MCF 10A (cell line): ENCODE measurements around the gene PPM1J. TPM values are rescaled to one million over a fixed set of nuclear protein-coding genes. Genes with fewer than 3 reads are reported as not detected.

Source experiments
- Bru-seq: library from RNA; stranded (reverse); fragments of 400-500 nt; gene quantifications from one replicate; lab custom pipeline; 2021; lab: Mats Ljungman, UMichigan
- BruChase-seq, 2 experiments: library from RNA; stranded (reverse); fragments of 400-500 nt; gene quantifications; one replicate each; lab custom pipeline; 2021; lab: Mats Ljungman, UMichigan
- BruUV-seq: library from RNA; stranded (reverse); fragments of 400-500 nt; replicated peaks from 2 replicates; lab custom pipeline; 2021; lab: Mats Ljungman, UMichigan
- CTCF ChIA-PET: fragments of 300-600 bp; sonication (Branson Sonifier 250); formaldehyde crosslinking; extraction: SDS; loops from one replicate; lab custom pipeline; 2021; ENCODE audit warnings: antibody characterized with exemption, inconsistent platforms; lab: Yijun Ruan, JAX
- POLR2A ChIA-PET: fragments of 300-600, 350-650 bp; sonication (Branson Sonifier 250); formaldehyde crosslinking; extraction: SDS; loops from one replicate; lab custom pipeline; 2020; ENCODE audit warnings: antibody characterized with exemption, inconsistent platforms; lab: Yijun Ruan, JAX
- DNase-seq: peaks from one replicate; pipeline ENCODE4 v3.0.0-alpha.2; 2018; ENCODE audit not compliant: unreplicated experiment
- H3K27ac Mint-ChIP-seq: one replicate; pipeline ENCODE4 v1.8.0; 2022; ENCODE audit warnings: mild to moderate bottlenecking, low read depth, mixed read lengths; ENCODE audit not compliant: unreplicated experiment
- H3K27me3 Mint-ChIP-seq: one replicate; pipeline ENCODE4 v1.8.0; 2022; ENCODE audit warnings: mixed read lengths; ENCODE audit not compliant: insufficient read depth, unreplicated experiment
- H3K36me3 Mint-ChIP-seq: one replicate; pipeline ENCODE4 v1.8.0; 2022; ENCODE audit warnings: mild to moderate bottlenecking, moderate library complexity, mixed read lengths; ENCODE audit not compliant: insufficient read depth, unreplicated experiment
- H3K4me1 Mint-ChIP-seq: one replicate; pipeline ENCODE4 v1.8.0; 2022; ENCODE audit warnings: mixed read lengths; ENCODE audit not compliant: insufficient read depth, unreplicated experiment
- H3K4me3 Mint-ChIP-seq: one replicate; pipeline ENCODE4 v1.8.0; 2022; ENCODE audit warnings: mild to moderate bottlenecking, moderate library complexity, mixed read lengths; ENCODE audit not compliant: unreplicated experiment
- H3K9me3 Mint-ChIP-seq: one replicate; pipeline ENCODE4 v1.8.0; 2022; ENCODE audit warnings: mixed read lengths; ENCODE audit not compliant: unreplicated experiment
- intact Hi-C: fragments of 100-400 bp; cut with micrococcal nuclease; formaldehyde crosslinking; loops from 2 replicates; pipeline ENCODE4 v1.14.1; 2022
- long read RNA-seq: library from polyadenylated mRNA; stranded (forward); transcript quantifications from one replicate; pipeline ENCODE4 v2.0.0, GENCODE V29; 2022
- total RNA-seq: library from RNA; stranded (reverse); gene quantifications from 2 replicates; pipeline ENCODE4 v1.2.3, GENCODE V29; 2022
- TF ChIP-seq, protein P1 (sequence below): fragments of 200-600 bp; IDR thresholded peaks from one replicate; pipeline ENCODE4 v1.8.0; 2022; ENCODE audit warnings: antibody characterized with exemption, mild to moderate bottlenecking; ENCODE audit not compliant: unreplicated experiment

PPM1J gene, protein sequence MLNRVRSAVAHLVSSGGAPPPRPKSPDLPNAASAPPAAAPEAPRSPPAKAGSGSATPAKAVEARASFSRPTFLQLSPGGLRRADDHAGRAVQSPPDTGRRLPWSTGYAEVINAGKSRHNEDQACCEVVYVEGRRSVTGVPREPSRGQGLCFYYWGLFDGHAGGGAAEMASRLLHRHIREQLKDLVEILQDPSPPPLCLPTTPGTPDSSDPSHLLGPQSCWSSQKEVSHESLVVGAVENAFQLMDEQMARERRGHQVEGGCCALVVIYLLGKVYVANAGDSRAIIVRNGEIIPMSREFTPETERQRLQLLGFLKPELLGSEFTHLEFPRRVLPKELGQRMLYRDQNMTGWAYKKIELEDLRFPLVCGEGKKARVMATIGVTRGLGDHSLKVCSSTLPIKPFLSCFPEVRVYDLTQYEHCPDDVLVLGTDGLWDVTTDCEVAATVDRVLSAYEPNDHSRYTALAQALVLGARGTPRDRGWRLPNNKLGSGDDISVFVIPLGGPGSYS
- total RNA-seq (0.88 and 1.5 TPM in 2 replicates), Bru-seq, nascent RNA (percentile 9 among the genes with signal in this experiment), BruChase-seq, experiment 1, labeled RNA remaining after a 6-hour chase (percentile 30 among the genes with signal in this experiment), BruChase-seq, experiment 2, labeled RNA remaining after a 2-hour chase (percentile 24 among the genes with signal in this experiment)
- long read RNA-seq, partial matches to known transcripts = 0 of 3 reads
- long read RNA-seq, other reads (novel, unspliced or antisense) = 0 of 3 reads

DNA sequence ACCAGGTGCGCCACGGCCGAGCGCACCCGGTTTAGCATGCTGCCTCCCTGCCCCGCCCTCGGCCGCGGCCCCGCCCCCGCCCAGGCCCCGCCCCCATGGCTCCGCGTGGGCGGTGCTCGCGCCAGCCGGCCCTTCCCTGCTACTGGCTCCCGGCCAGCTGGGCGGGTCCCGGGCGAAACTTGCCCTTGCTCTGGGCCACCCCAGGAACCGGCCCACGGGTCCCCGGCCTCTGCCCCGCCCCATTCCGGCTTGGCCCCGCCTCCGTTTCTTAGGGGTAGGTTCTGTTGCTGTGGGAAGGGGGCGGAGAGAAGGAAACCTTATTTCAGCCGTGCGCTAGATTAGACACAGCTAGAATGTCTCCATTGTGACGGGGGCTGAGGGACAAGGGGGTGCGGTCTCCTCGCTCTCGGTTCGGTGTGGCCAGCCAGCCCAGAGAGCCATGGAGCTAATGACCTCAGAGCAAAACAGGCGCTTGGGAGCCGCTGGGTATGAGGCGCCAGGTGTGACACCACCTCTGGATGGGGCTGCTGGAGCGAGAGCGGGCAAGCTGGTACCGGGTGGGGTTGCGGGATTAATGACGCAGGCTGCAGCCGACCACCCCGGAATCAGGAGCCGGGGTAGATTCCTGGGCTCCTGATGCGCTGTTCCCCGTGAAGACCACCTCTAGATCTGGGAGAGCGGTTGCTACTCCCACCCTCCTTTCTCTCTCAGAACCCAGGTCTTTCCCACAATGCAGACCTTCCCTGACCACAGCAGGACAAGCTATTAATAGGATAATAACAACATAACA is at the start of gene PPM1J:
Gene PPM1J (minus strand): TSS at position 69 of the 790 bp plus-strand sequence. CDS start 31 bp downstream, at position 38.
- H3K27ac Mint-ChIP-seq = no peak within 1 kb of the TSS
- intact Hi-C loops = loop anchor here (1.0 to 5.0 kb wide), 4 partner anchors 89 to 357 kb away; partner anchors contain the start of gene LRIG2
- DNase-seq = peak; percentile 96
- H3K4me3 Mint-ChIP-seq = peak within 1 kb of the TSS; percentile 75
- H3K9me3 Mint-ChIP-seq = no peaks in the 10 kb centered on the region
- CTCF ChIA-PET = interaction anchor here (0.6 to 15.1 kb wide), 84 partner anchors 8 to 1153 kb away, joined by 3 to 838 read pairs (median 4); partner anchors contain the start of genes LRIG2 and MOV10
- BruUV-seq = no TSS peak
- POLR2A ChIA-PET = interaction anchor here (0.6 to 3.8 kb wide), 30 partner anchors 10 to 508 kb away, joined by 3 to 32 read pairs (median 6); partner anchors contain the start of genes CAPZA1, CTTNBP2NL, LRIG2 and MOV10
- peaks cover 5% of the 10 kb centered on the region for H3K4me1 Mint-ChIP-seq
- TF ChIP-seq, protein P1, sequence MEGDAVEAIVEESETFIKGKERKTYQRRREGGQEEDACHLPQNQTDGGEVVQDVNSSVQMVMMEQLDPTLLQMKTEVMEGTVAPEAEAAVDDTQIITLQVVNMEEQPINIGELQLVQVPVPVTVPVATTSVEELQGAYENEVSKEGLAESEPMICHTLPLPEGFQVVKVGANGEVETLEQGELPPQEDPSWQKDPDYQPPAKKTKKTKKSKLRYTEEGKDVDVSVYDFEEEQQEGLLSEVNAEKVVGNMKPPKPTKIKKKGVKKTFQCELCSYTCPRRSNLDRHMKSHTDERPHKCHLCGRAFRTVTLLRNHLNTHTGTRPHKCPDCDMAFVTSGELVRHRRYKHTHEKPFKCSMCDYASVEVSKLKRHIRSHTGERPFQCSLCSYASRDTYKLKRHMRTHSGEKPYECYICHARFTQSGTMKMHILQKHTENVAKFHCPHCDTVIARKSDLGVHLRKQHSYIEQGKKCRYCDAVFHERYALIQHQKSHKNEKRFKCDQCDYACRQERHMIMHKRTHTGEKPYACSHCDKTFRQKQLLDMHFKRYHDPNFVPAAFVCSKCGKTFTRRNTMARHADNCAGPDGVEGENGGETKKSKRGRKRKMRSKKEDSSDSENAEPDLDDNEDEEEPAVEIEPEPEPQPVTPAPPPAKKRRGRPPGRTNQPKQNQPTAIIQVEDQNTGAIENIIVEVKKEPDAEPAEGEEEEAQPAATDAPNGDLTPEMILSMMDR = no peak
- no peaks in the 10 kb centered on the region for H3K27me3 Mint-ChIP-seq
- H3K36me3 Mint-ChIP-seq = no peaks in the 10 kb centered on the region

DNA sequence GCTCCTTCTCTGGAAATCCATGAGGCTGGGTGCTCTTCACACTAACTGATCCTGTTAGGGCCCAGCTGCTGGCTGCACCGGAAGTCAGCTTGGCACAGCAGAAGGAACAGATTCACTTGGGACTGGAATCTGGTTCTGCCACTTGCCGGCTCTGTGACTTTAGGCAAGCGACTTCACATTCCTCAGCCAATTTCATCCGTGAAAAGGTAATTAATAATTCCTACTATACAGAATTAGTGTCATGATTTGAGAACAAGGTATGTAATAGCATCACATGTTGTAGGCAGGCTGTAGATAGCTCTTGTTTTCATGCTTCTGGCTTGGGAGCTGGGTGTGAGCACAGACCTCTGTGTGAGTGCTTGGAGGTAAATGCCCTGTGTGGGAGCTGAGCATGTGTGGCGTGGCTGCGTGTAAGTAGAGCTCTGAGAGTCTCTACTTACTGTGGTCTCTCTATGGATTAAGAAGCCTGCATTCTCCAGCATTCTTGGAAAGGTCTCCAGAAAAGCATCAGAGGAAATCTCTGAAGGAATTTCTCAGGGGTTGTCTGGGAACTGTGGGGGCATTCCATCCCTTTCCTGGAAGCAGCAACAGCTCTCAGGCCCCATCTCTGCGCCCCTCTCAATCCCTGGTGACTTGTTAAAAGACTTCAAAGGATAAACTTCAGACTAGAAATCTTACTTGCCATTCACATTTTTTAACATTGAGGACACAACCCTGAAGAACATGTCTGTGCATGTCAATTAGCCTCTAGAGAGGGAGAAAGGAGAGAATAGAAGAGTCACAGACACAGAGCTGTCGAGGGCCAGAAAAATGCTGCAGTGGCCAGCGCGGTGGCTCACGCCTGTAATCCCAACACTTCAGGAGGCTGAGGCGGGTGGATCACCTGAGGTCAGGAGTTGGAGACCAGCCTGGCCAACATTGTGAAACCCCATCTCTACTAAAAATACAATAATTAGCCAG is 47.7 kb upstream of the PPM1J start:
- Mint-ChIP-seq H3K27me3 (no peaks in the 10 kb centered on the region), H3K4me3 (peak overlapping the region; percentile 41), H3K4me1 (peaks cover 32% of the 10 kb centered on the region), H3K9me3 (peaks cover 7% of the 10 kb centered on the region), H3K27ac (peak overlapping the region; percentile 82), H3K36me3 (no peaks in the 10 kb centered on the region)
- TF ChIP-seq, protein P1 = no peak
- ChIA-PET CTCF (interaction anchor here (0.6 to 5.6 kb wide), 12 partner anchors 9 to 368 kb away, joined by 3 to 44 read pairs (median 4); partner anchors contain the start of gene PPM1J), POLR2A (interaction anchor here (0.5 to 2.3 kb wide), 11 partner anchors 12 to 1137 kb away, joined by 3 to 17 read pairs (median 4); partner anchors contain the start of genes LRIG2 and PPM1J)
- BruUV-seq = TSS peak; percentile 65
- peak; percentile 56 for DNase-seq
- intact Hi-C loops = no loop called here

DNA sequence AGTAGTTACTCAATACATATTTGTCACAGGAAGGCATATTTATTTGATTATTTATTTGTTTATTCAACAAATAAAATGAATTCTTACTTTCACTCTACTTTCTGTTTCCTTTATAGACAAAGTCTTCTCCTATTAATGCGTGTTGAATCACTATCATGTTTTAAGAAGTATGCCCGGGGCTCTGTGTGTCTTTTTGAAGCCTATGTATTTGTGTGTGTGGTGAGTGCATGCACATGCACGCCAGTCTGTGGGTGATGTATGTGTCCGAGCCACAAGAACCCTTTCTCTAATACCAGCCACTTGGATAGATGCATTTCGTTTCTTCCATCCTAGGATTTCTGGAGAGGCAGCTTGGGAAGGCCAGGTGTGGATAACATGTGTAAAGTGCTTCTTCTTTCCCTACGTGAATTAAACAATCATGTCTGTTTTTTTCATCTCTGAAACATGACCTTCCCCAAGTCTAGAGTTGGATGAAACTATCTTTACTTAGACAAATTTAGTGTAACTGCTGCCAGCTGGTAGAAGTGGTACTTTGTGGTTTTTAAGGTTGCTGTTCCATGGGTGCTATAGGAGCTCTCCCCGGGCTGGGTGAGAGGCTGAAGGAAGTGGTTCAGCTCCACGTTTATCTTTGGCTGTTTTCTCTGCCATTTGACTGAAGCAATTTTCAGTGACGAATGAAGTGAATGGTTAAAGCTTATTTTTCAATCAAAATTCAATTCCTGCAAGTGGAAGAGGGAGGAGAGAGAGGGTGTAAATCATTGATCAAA is 46.8 kb upstream of the PPM1J start:
- Mint-ChIP-seq H3K27me3 (no peaks in the 10 kb centered on the region), H3K9me3 (peaks cover 7% of the 10 kb centered on the region), H3K36me3 (no peaks in the 10 kb centered on the region), H3K4me3 (no peak overlapping the region), H3K27ac (peak overlapping the region; percentile 82), H3K4me1 (peaks cover 32% of the 10 kb centered on the region)
- intact Hi-C loops = no loop called here
- TF ChIP-seq, protein P1 = no peak
- DNase-seq = no peak
- no TSS peak for BruUV-seq
- ChIA-PET POLR2A (interaction anchor here (0.5 to 2.3 kb wide), 9 partner anchors 13 to 1136 kb away, joined by 3 to 17 read pairs (median 4); partner anchors contain the start of gene PPM1J), CTCF (interaction anchor here (0.5 to 5.6 kb wide), 12 partner anchors 8 to 367 kb away, joined by 3 to 44 read pairs (median 4); partner anchors contain the start of gene PPM1J)
